B cell (primary cell): ENCODE measurements around the gene ZNF462.

Source experiments
- CTCF ChIP-seq: fragments of 200-600 bp; IDR thresholded peaks from one replicate; pipeline ENCODE4 v1.8.0; 2022; ENCODE audit warnings: antibody characterized with exemption, mild to moderate bottlenecking
- EZH2 ChIP-seq: IDR thresholded peaks from 2 replicates; pipeline ENCODE4 v1.6.1; 2012; ENCODE audit warnings: borderline replicate concordance, low read depth, mild to moderate bottlenecking, moderate library complexity, low read length; ENCODE audit not compliant: insufficient read depth, poor library complexity, severe bottlenecking

- no peak for TF ChIP-seq CTCF
- no peak for TF ChIP-seq EZH2
These were observed 73.7 kb downstream of the ZNF462 start for GRCh38 chr9:106936680-106937079.
